ENCODE measurements around the gene TAF4.

DNA sequence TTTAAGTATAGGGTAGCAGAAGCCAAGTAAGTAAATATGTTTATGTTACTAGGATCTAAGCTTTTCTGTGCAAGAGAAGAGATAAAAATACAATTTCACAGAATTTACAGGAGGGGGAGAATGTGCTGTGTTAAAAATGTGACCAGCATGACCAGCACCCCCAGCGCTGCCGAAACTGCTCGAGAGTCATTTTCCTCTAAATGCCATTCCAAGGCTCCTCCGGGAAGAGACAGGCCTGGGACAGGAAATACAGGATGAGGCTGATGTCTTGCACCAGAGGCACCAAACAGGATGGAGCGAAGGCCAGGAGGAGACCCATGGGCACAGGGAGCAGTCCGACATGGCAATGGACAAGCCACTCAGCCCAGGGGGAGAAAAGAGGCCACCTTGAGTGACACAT, 21.1 kb downstream of the TAF4 start:
- TF ChIP-seq EZH2 (optimal IDR thresholded peaks at IDR 0.05; ENCODE audit: low read depth, low read length): no peak
- TF ChIP-seq, protein P1, sequence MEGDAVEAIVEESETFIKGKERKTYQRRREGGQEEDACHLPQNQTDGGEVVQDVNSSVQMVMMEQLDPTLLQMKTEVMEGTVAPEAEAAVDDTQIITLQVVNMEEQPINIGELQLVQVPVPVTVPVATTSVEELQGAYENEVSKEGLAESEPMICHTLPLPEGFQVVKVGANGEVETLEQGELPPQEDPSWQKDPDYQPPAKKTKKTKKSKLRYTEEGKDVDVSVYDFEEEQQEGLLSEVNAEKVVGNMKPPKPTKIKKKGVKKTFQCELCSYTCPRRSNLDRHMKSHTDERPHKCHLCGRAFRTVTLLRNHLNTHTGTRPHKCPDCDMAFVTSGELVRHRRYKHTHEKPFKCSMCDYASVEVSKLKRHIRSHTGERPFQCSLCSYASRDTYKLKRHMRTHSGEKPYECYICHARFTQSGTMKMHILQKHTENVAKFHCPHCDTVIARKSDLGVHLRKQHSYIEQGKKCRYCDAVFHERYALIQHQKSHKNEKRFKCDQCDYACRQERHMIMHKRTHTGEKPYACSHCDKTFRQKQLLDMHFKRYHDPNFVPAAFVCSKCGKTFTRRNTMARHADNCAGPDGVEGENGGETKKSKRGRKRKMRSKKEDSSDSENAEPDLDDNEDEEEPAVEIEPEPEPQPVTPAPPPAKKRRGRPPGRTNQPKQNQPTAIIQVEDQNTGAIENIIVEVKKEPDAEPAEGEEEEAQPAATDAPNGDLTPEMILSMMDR (IDR thresholded peaks at IDR 0.05; ENCODE audit: low read length): no peak
